Keratinocyte (primary cell): Measurements from ENCODE around the gene SIK2. TPM values are rescaled to one million over a fixed set of nuclear protein-coding genes. Genes with fewer than 3 reads are reported as not detected.

ENCODE experiments used
- DNase-seq: peaks from one replicate; pipeline ENCODE4 v3.0.0-alpha.2; 2011; ENCODE audit warnings: low read depth, missing footprints, low spot score
- FAIRE-seq: peaks from 2 replicates; lab custom pipeline; 2011; peaks lifted over from hg19 to GRCh38; lab: Jason Lieb, UNC
- H2AFZ ChIP-seq: 2 replicates; pipeline ENCODE4 v1.6.0; 2012; ENCODE audit warnings: low read length, control low read depth, inconsistent platforms; ENCODE audit not compliant: control insufficient read depth
- H3K27ac ChIP-seq: 2 replicates; pipeline ENCODE4 v1.5.1; 2011; ENCODE audit warnings: low read length; ENCODE audit not compliant: control insufficient read depth, insufficient read depth
- H3K27me3 ChIP-seq: 3 replicates; pipeline ENCODE4 v1.6.0; 2011; ENCODE audit warnings: low read length; ENCODE audit not compliant: control insufficient read depth, insufficient read depth; ENCODE audit errors: extremely low read depth
- H3K36me3 ChIP-seq, 2 experiments: 2 replicates in 1 of 2; 3 replicates in 1 of 2; pipeline ENCODE4 v1.5.1; 2011; ENCODE audit warnings: low read length in 2 of 2, mild to moderate bottlenecking in 1 of 2; ENCODE audit not compliant: control insufficient read depth in 2 of 2, insufficient read depth in 2 of 2; ENCODE audit errors: extremely low read depth in 1 of 2
- H3K4me1 ChIP-seq: 3 replicates; pipeline ENCODE4 v1.5.1; 2011; ENCODE audit warnings: low read length; ENCODE audit not compliant: control insufficient read depth, insufficient read depth; ENCODE audit errors: extremely low read depth
- H3K4me2 ChIP-seq: 3 replicates; pipeline ENCODE4 v1.6.0; 2011; ENCODE audit warnings: low read depth, low read length; ENCODE audit not compliant: control insufficient read depth, insufficient read depth; ENCODE audit errors: extremely low read depth
- H3K4me3 ChIP-seq, 3 experiments: fragments of 200-600 bp in 1 of 3; sonication (generic) in 1 of 3; 2 replicates in 2 of 3; 3 replicates in 1 of 3; pipeline ENCODE4 v1.5.1; 2011 to 2016; ENCODE audit warnings: low read length in 3 of 3, mild to moderate bottlenecking in 3 of 3, control low read depth in 2 of 3, inconsistent platforms in 1 of 3, low read depth in 1 of 3, mixed read lengths in 1 of 3, mixed run types in 1 of 3, moderate library complexity in 1 of 3; ENCODE audit not compliant: control insufficient read depth in 2 of 3, insufficient read depth in 2 of 3; ENCODE audit errors: extremely low read depth in 1 of 3
- H3K79me2 ChIP-seq: 2 replicates; pipeline ENCODE4 v1.6.0; 2012; ENCODE audit warnings: low read length; ENCODE audit not compliant: control insufficient read depth, insufficient read depth
- H3K9ac ChIP-seq: 3 replicates; pipeline ENCODE4 v1.6.0; 2011; ENCODE audit warnings: low read length; ENCODE audit not compliant: control insufficient read depth, insufficient read depth; ENCODE audit errors: extremely low read depth
- H3K9me1 ChIP-seq: 3 replicates; pipeline ENCODE4 v1.6.0; 2011; ENCODE audit warnings: low read length; ENCODE audit not compliant: control insufficient read depth, insufficient read depth; ENCODE audit errors: extremely low read depth
- H3K9me3 ChIP-seq: 2 replicates; pipeline ENCODE4 v1.5.1; 2012; ENCODE audit warnings: low read depth, low read length; ENCODE audit not compliant: control insufficient read depth
- H4K20me1 ChIP-seq: 3 replicates; pipeline ENCODE4 v1.6.0; 2011; ENCODE audit warnings: low read length; ENCODE audit not compliant: control insufficient read depth, insufficient read depth; ENCODE audit errors: extremely low read depth
- CTCF ChIP-seq, 3 experiments: IDR thresholded peaks in 1 of 3; conservative IDR thresholded peaks in 1 of 3; optimal IDR thresholded peaks in 1 of 3; 2 replicates in 2 of 3; 3 replicates in 1 of 3; pipeline versions ENCODE3 to v1.5.1; 2011; ENCODE audit warnings: low read length in 3 of 3, mild to moderate bottlenecking in 3 of 3, moderate library complexity in 2 of 3, control low read depth in 1 of 3, inconsistent platforms in 1 of 3; ENCODE audit not compliant: insufficient read depth in 2 of 3; ENCODE audit errors: extremely low read depth in 1 of 3
- EZH2 ChIP-seq: IDR thresholded peaks from one replicate; pipeline ENCODE4 v1.6.1; 2012; ENCODE audit warnings: inconsistent platforms, mild to moderate bottlenecking, low read length, moderate library complexity
- dilution Hi-C: fragments of 300-500 bp; cut with MboI; formaldehyde crosslinking; loops from one replicate; pipeline ENCODE4 v1.7.0; 2020; ENCODE audit warnings: low sequenced_read_pairs; ENCODE audit not compliant: extremely low pct_ligation_motif_present
- polyA plus RNA-seq, 5 experiments: library from polyadenylated mRNA; depleted of rRNA in 3 of 5; stranded (reverse) in 3 of 5; stranded (forward) in 1 of 5; unstranded in 1 of 5; fragments of >200 nt; gene quantifications; 1 replicate in 1 of 5; 2 replicates in 3 of 5; 3 replicates in 1 of 5; pipeline versions ENCODE4 v1.2.1 to v1.2.3, GENCODE V29; 2011 to 2012; ENCODE audit warnings: missing spikeins in 2 of 5, low read depth in 1 of 5, low replicate concordance in 1 of 5

SIK2 gene
- polyA plus RNA-seq, 1 donor (not counting 4 experiments of a cell fraction or from before 2014, with no cell fraction given), result 10.0 TPM

GRCh38 chr11:111639226-111639925 lies 37.1 kb downstream of the SIK2 start:
- Histone ChIP-seq H3K9me3 (no peaks in the 10 kb centered on the region), H3K9ac (no peak overlapping the region), H3K27ac (no peak overlapping the region), H3K4me1 (peaks cover 35% of the 10 kb centered on the region), H3K36me3 (peaks cover 2 to 4% of the 10 kb centered on the region in 2 experiments), H3K4me3 (no peak overlapping the region), H3K27me3 (no peaks in the 10 kb centered on the region), H3K79me2 (peaks cover 18% of the 10 kb centered on the region), H3K9me1 (no peaks in the 10 kb centered on the region), H4K20me1 (no peaks in the 10 kb centered on the region), H2AFZ (no peak overlapping the region), H3K4me2 (peak overlapping the region; percentile 46)
- TF ChIP-seq CTCF (optimal IDR thresholded peaks at IDR 0.05 in 1 of 3, IDR thresholded peaks at IDR 0.05 in 1 of 3, conservative IDR thresholded peaks at IDR 0.05 in 1 of 3; ENCODE audit: extremely low read depth in 1 of 3, insufficient read depth in 2 of 3, low read length in 3 of 3) (no peak), EZH2 (no peak)
- DNase-seq (no peak), FAIRE-seq (peak; percentile 68)
- dilution Hi-C loops, result no loop called here

- FAIRE-seq, result no peak
- no peak for TF ChIP-seq EZH2
- Histone ChIP-seq H3K4me2 (no peak overlapping the region), H3K36me3 (peaks cover 2 to 4% of the 10 kb centered on the region in 2 experiments), H3K4me1 (peaks cover 16% of the 10 kb centered on the region), H3K9ac (no peak overlapping the region), H3K79me2 (peaks cover 16% of the 10 kb centered on the region), H3K9me3 (no peaks in the 10 kb centered on the region), H3K4me3 (no peak overlapping the region), H3K9me1 (no peaks in the 10 kb centered on the region), H2AFZ (no peak overlapping the region), H4K20me1 (no peaks in the 10 kb centered on the region), H3K27ac (no peak overlapping the region), H3K27me3 (no peaks in the 10 kb centered on the region)
- DNase-seq, result no peak
- dilution Hi-C loops, result no loop called here
These were observed 39.2 kb downstream of the SIK2 start for GRCh38 chr11:111641339-111642015.
